CD4-positive, alpha-beta T cell treated with Interleukin-15 for 1 hour (primary cell): ENCODE results near the gene MPZ.
"Not testable (repeated sequence)": the region's sequence is repeated elsewhere in the genome, so short reads cannot be mapped to it uniquely, and the experiment has no call there.

Experiments
- DNase-seq: peaks from one replicate; pipeline ENCODE4 v3.0.0-alpha.2; 2020

MPZ gene

DNA sequence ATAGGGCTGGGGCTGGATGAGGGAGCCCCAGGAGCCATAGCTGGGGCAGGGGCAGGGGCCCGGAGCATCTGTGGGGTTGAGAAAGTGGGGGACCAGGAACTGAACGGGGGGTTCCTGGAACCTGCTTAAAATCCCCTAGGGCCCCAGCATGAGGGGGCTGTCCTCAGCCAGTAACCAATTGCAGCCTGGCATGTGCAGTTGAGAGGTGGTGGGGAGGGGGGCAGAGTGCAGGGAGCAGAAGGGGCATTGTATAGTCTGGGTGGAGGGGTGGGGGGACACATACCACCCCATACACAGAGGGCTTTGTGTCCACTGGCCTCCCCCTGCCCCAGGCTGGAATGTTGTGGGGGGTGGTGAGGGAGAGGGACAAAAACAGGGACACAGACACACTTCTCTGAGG, at the start of gene MPZ:
MPZ (minus strand) TSS at position 101 of the 400 bp plus-strand sequence; CDS start at position 38, 63 bp downstream.
- DNase-seq: no peak

DNA sequence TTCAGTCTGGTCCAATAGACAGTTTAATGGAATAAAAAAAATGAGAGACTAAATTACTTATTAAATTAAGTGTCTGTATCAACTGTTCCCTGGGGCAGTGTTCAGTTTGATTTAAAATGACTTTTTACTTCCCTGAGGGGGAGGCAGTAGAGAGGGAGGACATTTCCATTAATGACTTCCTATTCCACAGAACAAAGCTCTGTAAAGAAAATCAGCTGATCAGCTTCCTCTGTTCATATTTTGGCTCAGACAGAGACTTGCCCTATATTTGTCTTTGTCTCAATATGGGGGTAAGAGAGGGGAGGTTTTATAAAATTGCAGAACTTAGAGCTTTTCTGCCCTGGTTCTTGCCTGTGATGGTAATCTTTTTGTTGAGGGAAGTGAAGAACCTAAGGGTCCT, 49.5 kb upstream of the MPZ start:
- DNase-seq: no peak

DNA sequence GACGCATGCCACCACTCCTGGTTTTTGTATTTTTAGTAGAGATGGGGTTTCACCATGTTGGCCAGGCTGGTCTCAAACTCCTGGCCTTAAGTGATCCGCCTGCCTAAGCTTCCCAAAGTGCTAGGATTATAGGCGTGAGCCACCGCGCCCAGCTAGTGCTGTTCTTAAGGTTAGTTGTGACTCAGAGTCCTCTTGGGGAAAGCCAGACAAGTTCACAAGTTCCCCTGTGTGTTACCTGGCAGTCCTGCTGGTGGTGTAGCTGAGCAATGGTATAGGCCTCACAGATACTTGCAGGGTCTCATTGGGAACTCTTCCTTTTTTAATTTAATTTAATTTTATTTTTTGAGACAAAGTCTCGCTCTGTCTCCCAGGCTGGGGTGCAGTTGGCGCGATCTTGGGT, 47.3 kb upstream of the MPZ start:
- no peak for DNase-seq

DNA sequence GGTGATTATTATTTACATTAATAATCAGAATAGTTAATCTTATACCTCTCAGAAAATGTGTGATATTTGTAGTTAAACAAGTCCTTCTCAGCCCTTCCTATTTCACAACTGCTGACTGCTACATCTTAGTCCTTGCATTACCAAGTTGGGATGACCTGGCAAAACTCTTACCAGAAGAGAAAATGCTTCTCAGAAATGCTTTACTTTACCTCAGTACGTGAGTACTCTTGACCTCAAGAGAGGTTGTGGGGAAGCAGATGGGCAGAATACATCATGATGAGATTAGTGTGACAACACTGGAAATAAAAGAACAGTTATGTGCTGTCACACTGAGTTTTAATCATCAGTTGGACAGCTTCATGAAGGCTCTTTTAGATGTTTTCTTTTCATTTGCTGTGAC, 41.7 kb upstream of the MPZ start:
- no peak for DNase-seq

GRCh38 chr1:161350671-161351070, 40.9 kb upstream of the MPZ start:
- no peak for DNase-seq

- DNase-seq: no peak
These were observed 33.1 kb upstream of the MPZ start for GRCh38 chr1:161342821-161343220.

DNA sequence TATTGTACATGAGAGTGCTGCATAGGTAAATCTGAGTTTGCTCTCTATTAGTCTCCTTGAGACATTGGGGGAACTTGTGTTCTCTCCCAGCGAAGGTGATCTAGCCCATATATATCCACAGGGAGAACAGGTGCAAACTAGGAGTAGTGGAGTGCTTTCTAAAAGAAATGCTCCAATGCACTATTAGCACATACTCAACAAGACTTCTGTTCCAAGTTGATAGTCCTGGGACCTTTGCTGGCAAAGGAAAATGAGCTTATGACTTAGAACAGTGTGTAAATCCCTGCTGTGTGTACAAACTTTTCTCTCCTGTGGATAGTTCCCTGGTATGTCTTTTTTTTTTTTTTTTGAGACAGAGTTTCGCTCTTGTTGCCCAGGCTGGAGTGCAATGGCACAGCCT, 32.4 kb upstream of the MPZ start:
- no peak for DNase-seq

- no peak for DNase-seq
These were observed 26.0 kb upstream of the MPZ start for GRCh38 chr1:161335796-161336195.

DNA sequence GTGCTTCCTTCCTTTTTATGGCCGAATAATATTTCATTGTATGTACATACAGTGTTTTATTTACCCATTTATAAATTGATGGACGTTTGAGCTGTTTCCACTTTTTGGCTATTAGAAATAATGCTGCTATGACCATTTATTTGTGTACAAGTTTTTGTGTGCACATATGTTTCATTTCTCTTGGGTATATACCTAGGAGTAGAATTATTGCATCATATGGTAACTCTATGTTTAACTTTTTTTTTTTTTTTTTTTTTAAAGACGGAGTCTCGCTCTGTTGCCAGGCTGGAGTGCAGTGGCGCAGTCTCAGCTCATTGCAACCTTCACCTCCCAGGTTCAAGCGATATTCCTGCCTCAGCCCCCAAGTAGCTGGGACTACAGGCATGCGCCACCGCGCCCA, 23.4 kb upstream of the MPZ start:
- no peak for DNase-seq

DNA sequence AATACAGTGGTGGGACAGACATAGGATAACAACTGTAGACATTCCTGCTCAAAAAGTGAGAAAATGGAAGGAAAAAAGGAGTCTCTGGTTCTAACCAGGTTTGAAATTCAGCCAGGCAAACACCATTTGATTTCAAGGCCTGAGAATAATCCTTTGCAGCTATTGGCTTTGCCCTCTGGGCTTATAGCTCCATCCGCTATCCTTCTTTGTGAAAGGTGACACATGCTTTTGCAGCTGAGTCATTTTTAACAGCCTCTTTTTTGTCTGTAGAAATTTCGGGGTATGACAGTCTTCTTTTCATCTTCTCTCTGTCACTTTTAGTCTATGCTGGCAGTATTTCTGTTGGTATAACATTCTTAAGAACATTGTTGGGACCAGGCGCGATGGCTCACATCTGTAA, 20.6 kb upstream of the MPZ start:
- DNase-seq: no peak

- no peak for DNase-seq
These were observed 14.3 kb upstream of the MPZ start for GRCh38 chr1:161324020-161324419.

- DNase-seq: not testable (repeated sequence)
These were observed 6.3 kb upstream of the MPZ start for GRCh38 chr1:161315841-161316674.

DNA sequence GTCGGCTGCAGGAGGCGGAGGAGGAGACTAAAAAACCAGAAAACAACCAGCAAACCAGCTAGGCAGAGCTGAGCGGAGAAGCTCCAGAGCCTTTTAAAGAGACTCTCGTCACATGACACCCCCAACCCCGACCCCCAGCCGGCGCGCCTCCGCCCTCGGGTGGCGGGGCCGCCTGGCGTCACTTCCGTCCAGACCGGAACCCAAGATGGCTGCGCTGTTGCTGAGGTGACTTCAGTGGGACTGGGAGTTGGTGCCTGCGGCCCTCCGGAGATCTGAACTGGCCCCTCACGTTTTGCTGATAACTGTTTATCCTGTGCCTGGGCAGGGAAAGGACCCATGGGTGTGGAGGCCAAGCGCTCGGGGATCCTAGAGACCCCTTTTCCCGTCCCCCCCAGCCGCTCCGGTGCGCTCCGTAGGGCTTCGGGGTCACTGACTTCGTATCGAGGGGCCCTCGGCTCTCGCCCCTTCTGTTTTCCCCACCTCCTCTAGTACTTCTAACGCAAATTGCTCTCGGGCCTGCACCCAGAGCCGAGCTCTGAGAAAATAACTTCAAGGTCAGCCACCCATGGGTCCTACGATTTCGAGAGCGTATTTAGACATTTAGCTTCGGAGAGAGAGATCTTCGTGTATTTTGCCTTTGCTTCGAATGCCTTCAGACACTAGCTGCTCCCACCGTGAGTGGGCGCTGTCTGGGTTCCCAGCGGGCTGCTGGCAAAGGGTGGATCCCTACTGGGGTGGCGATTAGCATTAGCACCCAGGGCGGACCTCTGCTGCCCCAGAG, 4.6 kb upstream of the MPZ start, which contains the start of gene SDHC:
SDHC (plus strand) TSS at position 181 of the 781 bp plus-strand sequence; CDS start at position 206, 25 bp downstream.
- peak; percentile 92 for DNase-seq

- DNase-seq: no peak
These were observed 3.9 kb upstream of the MPZ start for GRCh38 chr1:161313554-161314200.

DNA sequence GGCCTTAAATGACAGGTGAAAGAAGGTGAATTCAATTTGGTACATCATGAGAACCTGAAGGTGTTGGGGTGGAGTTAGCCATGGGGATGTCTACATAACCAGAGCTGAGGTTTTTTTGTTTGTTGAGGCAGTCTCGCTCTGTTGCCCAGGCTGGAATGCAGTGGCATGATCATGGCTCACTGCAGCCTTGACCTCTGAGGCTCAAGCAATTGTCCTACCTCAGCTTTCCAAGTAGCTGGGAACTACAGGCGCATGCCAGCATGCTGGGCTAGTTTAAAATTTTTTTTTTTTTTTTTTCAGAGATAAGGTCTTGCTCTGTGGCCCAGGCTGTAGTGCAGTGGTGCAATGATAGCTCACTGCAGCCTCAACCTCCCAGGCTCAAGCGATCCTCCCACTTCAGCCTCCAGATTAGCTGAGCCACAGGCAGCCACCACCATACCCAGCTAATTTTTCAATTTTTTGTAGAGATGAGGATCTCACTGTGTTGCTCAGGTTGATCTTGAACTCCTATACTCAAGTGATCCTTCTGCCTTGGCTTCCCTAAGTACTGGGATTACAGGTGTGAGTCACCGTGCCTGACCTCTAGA, 1.9 kb upstream of the MPZ start:
- DNase-seq: no peak

GRCh38 chr1:161307892-161308638, 1.7 kb downstream of the MPZ start:
- no peak for DNase-seq

DNA sequence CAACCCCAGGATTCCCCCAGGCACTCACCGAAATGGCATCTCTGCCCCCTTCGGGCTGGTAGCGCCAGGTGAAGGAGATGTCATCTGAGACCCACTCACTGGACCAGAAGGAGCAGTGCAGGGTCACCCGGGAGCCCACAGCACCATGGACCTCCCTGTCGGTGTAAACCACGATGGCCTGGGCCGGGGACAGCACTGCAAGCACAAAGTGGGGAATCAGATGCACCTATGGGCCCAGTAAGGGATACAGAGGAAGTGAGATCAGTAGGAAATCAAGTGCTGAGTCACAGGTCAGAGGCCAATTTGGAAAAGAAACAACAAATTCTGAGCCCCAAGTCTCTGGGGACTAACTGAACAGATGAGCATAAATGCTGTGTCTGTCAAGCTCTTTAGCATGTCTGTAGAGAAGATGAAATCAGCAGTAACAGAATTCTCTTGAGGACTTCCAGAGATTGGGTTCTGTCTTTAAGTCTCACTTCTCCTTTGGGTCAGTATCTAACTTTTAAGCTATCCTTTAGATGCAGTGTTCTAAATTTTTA, 2.5 kb downstream of the MPZ start:
- peak; percentile 17 for DNase-seq

DNA sequence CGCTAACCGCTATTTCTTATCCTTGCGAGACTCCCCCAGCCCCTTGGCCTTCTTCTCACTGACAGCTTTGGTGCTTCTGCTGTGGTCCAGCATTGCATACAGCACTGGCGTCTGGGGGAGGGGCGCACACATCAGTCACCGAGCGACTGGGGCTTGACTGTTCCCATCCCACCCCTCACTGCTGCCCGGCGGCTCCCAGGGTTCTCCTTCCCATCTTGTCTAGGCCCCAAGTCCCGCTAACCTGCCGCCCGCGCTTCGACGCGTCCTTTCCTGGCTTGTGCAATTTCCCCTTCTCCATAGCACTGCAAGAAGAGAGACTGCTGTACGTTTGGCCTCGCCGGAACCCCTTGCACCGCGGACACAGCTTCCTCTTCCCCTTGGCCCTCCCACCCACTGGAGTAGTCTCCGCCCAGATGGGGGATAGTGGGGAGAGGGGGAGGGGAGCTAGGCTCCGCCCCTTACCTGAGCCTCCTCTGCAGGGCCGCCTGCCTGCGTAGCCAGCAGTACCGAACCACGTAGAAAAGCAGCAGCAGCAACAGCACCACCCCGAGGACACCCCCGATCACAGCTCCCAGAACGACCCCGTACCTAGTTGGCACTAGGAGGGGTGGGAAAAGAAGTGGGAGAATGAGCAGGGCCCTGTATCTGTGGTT, 3.8 kb downstream of the MPZ start:
- peak; percentile 95 for DNase-seq

GRCh38 chr1:161304927-161305866, 4.6 kb downstream of the MPZ start:
- no peak for DNase-seq

- no peak for DNase-seq
These were observed 9.3 kb downstream of the MPZ start for GRCh38 chr1:161300478-161300877.
